Ovary (tissue), 9 donors: ENCODE measurements around the gene SUPT4H1. TPM values are rescaled to one million over a fixed set of nuclear protein-coding genes. Genes with fewer than 3 reads are reported as not detected.

ENCODE experiments used
- DNase-seq, 5 donors: peaks; one replicate each; pipeline ENCODE4 v3.0.0-alpha.2; 2019 to 2020
- H3K27ac ChIP-seq, 2 donors: fragments of 200-600 bp; one replicate each; pipeline versions ENCODE4 v1.5.1 to v1.8.0; 2019 to 2022
- H3K27me3 ChIP-seq: fragments of 200-600 bp; one replicate; pipeline ENCODE4 v1.8.0; 2022
- H3K36me3 ChIP-seq: fragments of 200-600 bp; sonication (generic); one replicate; pipeline ENCODE4 v1.5.1; 2019
- H3K4me1 ChIP-seq: one replicate; pipeline ENCODE4 v1.8.1; 2013; ENCODE audit warnings: mild to moderate bottlenecking, moderate library complexity; ENCODE audit not compliant: insufficient read depth
- H3K4me3 ChIP-seq: fragments of 200-600 bp; sonication (generic); one replicate; pipeline ENCODE4 v1.5.1; 2017
- H3K9me3 ChIP-seq, 2 donors: fragments of 200-600 bp in 1 of 2; sonication (generic) in 1 of 2; one replicate each; pipeline versions ENCODE4 v1.5.1 to v1.8.1; 2013 to 2019; ENCODE audit warnings: mild to moderate bottlenecking in 1 of 2, moderate library complexity in 1 of 2
- EP300 ChIP-seq: sonication (generic); formaldehyde crosslinking; IDR thresholded peaks from one replicate; pipeline ENCODE4 v1.6.1; 2017; ENCODE audit warnings: antibody characterized with exemption
- POLR2A ChIP-seq: fragments of 450-650 bp; IDR thresholded peaks from one replicate; pipeline ENCODE4 v1.6.1; 2017; ENCODE audit warnings: antibody characterized with exemption, mild to moderate bottlenecking, moderate library complexity
- WGBS, 3 donors: extraction: QIAGEN DNeasy Blood & Tissue Kit in 1 of 3; methylation state at CpG; one replicate each; pipeline versions ENCODE4 v1.1.5 to v1.1.7; 2013 to 2017; 5-methylcytosine and 5-hydroxymethylcytosine counted together
- intact Hi-C, 4 donors: fragments of 100-400 bp; cut with DNase I; formaldehyde crosslinking; loops; one replicate each; pipeline versions ENCODE4 v1.11.0 to v1.15.1; 2022 to 2023
- microRNA counts: library from miRNA; unstranded; fragments of <30 nt; microRNA quantifications from one replicate; lab custom pipeline; 2016
- microRNA-seq, 3 donors: library from miRNA; unstranded; fragments of <30 nt; microRNA quantifications; one replicate each; pipeline versions ENCODE4 to v1.2.0, GENCODE V29; 2019 to 2020
- polyA plus RNA-seq, 2 donors: library from polyadenylated mRNA; stranded (reverse); fragments of 200-250 nt in 1 of 2; fragments of 350-450 nt in 1 of 2; fragmentation: Illumina TruSeq in 1 of 2; extraction: RNeasy Lipid Tissue Mini Kit (QIAGEN cat#74804) in 1 of 2; gene quantifications; one replicate each; pipeline ENCODE4 v1.2.3, GENCODE V29; 2013 to 2014
- small RNA-seq: library from RNA; depleted of rRNA; stranded (forward); fragments of <200 nt; gene quantifications from one replicate; pipeline ENCODE3, GENCODE V24; 2016
- total RNA-seq, 7 donors: library from RNA; depleted of rRNA in 2 of 7; stranded (reverse); fragments of >200 nt in 2 of 7; fragmentation: NEBNext Ultra II Directional in 3 of 7; extraction: Animal tissue kit (Norgen Biotek cat#: 25700) in 3 of 7; gene quantifications; one replicate each; pipeline versions ENCODE4 v1.1.0 to v1.2.4, GENCODE V29; 2016 to 2023
- TF ChIP-seq, protein P1 (sequence below), 3 donors: fragments of 450-650 bp in 2 of 3; fragments of 200-600 bp in 1 of 3; IDR thresholded peaks; one replicate each; pipeline versions ENCODE4 v1.5.1 to v1.8.0; 2016 to 2022; ENCODE audit warnings: antibody characterized with exemption in 3 of 3, mild to moderate bottlenecking in 1 of 3
- donor health status: DM: no; HTN: no; CAD: no; lungs with moderate emphysema.
- donor health status: DM: no; HTN: no; CAD: no.
- donor health status: Bipolar disorder and iron deficiency.
- donor health status: DM: yes; HTN: yes; CAD: no.
- donor health status: DM: no; HTN: no; CAD: no.
- donor health status: DM: yes; HTN: yes; CAD: no.

Gene SUPT4H1
- total and polyA plus RNA-seq, 9 donors = 43.7 to 182 (median 66.0) TPM

DNA sequence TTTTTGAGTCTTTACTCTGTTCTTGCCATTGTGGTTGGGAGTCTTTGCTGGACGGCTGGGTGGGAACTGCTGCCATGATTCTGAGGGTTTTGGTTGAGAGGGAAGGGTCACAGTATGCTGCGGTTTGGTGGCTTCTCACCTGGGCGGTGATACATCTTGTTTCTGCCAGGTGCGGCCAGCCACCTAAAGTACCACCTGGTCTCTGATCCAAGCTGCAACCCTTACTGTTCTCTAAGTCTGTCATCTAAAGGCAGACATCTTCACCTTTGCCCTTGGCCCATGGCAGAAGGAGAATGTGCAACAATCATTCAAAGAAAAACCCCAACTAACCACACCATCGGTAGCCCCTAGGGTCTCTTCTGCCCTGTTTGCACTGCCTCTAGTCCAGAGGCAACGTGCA lies 51.7 kb downstream of the SUPT4H1 start:
- Histone ChIP-seq H3K36me3 (no peaks in the 10 kb centered on the region), H3K27me3 (no peaks in the 10 kb centered on the region), H3K4me3 (no peak overlapping the region), H3K27ac (no peak overlapping the region), H3K4me1 (no peaks in the 10 kb centered on the region), H3K9me3 (no peaks in the 10 kb centered on the region)
- 83 to 85% (median 85%) methylated on average over 6 of the region's 6 CpGs for WGBS, 3 donors
- no peak for DNase-seq
- TF ChIP-seq POLR2A = no peak
- no peak for TF ChIP-seq EP300
- TF ChIP-seq, protein P1, sequence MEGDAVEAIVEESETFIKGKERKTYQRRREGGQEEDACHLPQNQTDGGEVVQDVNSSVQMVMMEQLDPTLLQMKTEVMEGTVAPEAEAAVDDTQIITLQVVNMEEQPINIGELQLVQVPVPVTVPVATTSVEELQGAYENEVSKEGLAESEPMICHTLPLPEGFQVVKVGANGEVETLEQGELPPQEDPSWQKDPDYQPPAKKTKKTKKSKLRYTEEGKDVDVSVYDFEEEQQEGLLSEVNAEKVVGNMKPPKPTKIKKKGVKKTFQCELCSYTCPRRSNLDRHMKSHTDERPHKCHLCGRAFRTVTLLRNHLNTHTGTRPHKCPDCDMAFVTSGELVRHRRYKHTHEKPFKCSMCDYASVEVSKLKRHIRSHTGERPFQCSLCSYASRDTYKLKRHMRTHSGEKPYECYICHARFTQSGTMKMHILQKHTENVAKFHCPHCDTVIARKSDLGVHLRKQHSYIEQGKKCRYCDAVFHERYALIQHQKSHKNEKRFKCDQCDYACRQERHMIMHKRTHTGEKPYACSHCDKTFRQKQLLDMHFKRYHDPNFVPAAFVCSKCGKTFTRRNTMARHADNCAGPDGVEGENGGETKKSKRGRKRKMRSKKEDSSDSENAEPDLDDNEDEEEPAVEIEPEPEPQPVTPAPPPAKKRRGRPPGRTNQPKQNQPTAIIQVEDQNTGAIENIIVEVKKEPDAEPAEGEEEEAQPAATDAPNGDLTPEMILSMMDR (IDR thresholded peaks at IDR 0.05) = no peak
- intact Hi-C loops = no loop called here

MicroRNAs within 50 kb of the gene (microRNA counts, 767-probe panel; counts per million panel counts)
- microRNA hsa-miR-142-3p (lab: Ali Mortazavi, UCI) (1,402 counts per million, percentile 79 among the panel's probes with 10 or more counts), microRNA hsa-miR-142-5p (lab: Ali Mortazavi, UCI) (1,634 counts per million, percentile 80 among the panel's probes with 10 or more counts)

Small RNA genes lying within 50 kb of the gene (microRNA-seq; reads per million reads assigned to microRNA genes)
- gene MIR4736 = 0 reads per million in 3 donors

Small RNA genes lying within 50 kb of the gene (small RNA-seq; reads per million reads assigned to genes)
- not detected for gene MIR4736

Other genes starting within 250 kb of the SUPT4H1 start
- not detected for gene OR4D1, start 203.8 kb downstream of the SUPT4H1 start, total RNA-seq
- under 1 TPM in 1 of 2 donors, not detected in 1; 0.03 TPM for gene OR4D1, start 203.8 kb downstream of the SUPT4H1 start, polyA plus RNA-seq
- gene OR4D2, start 185.2 kb downstream of the SUPT4H1 start, total RNA-seq = not detected
- not detected for gene OR4D2, start 185.2 kb downstream of the SUPT4H1 start, polyA plus RNA-seq
- gene EPX, start 159.5 kb downstream of the SUPT4H1 start, total RNA-seq = not detected
- gene EPX, start 159.5 kb downstream of the SUPT4H1 start, polyA plus RNA-seq = not detected
- gene MKS1, start 132.9 kb downstream of the SUPT4H1 start, total RNA-seq = 10 to 100 TPM; 10.0 to 26.0 (median 19.9) TPM
- 10 to 100 TPM; 12.6 to 15.5 TPM for gene MKS1, start 132.9 kb downstream of the SUPT4H1 start, polyA plus RNA-seq
- gene LPO, start 113.6 kb downstream of the SUPT4H1 start, total RNA-seq = 1 to 10 TPM in 1 of 7 donors, under 1 TPM in 1, not detected in 5; 0.32 to 1.6 TPM
- not detected for gene LPO, start 113.6 kb downstream of the SUPT4H1 start, polyA plus RNA-seq
- under 1 TPM in 3 of 7 donors, not detected in 4; 0.11 to 0.67 (median 0.15) TPM for gene MPO, start 71.3 kb downstream of the SUPT4H1 start, total RNA-seq
- gene MPO, start 71.3 kb downstream of the SUPT4H1 start, polyA plus RNA-seq = under 1 TPM; 0.02 to 0.05 TPM
- gene TSPOAP1, start 23.4 kb downstream of the SUPT4H1 start, total RNA-seq = 10 to 100 TPM; 22.8 to 49.1 (median 37.5) TPM
- 10 to 100 TPM in 1 of 2 donors, 1 to 10 TPM in 1; 8.3 to 46.2 TPM for gene TSPOAP1, start 23.4 kb downstream of the SUPT4H1 start, polyA plus RNA-seq
- 1 to 10 TPM in 6 of 7 donors, under 1 TPM in 1; 0.38 to 5.6 (median 2.0) TPM for gene RNF43, start 65.3 kb upstream of the SUPT4H1 start, total RNA-seq
- gene RNF43, start 65.3 kb upstream of the SUPT4H1 start, polyA plus RNA-seq = under 1 TPM; 0.21 to 0.33 TPM
- not detected for gene HSF5, start 136.2 kb upstream of the SUPT4H1 start, total RNA-seq
- gene HSF5, start 136.2 kb upstream of the SUPT4H1 start, polyA plus RNA-seq = under 1 TPM; 0.05 TPM
- 10 to 100 TPM; 23.8 to 60.1 (median 27.7) TPM for gene MTMR4, start 162.4 kb upstream of the SUPT4H1 start, total RNA-seq
- gene MTMR4, start 162.4 kb upstream of the SUPT4H1 start, polyA plus RNA-seq = 10 to 100 TPM; 14.5 to 28.7 TPM